H1 (cell line): ENCODE results near the gene ATP9B. TPM values are rescaled to one million over a fixed set of nuclear protein-coding genes. Genes with fewer than 3 reads are reported as not detected.

Source experiments
- CTCF ChIA-PET: fragments of 300-600 bp; sonication (Branson Sonifier 250); formaldehyde crosslinking; loops from one replicate; lab custom pipeline; 2021; ENCODE audit not compliant: partially characterized antibody; lab: Charles Lee
- POLR2A ChIA-PET: fragments of 300-600 bp; sonication (Branson Sonifier 250); formaldehyde crosslinking; loops from one replicate; lab custom pipeline; 2021; ENCODE audit warnings: inconsistent platforms; ENCODE audit not compliant: partially characterized antibody; lab: Charles Lee
- DNase-seq, 2 experiments: peaks; one replicate each; pipeline versions ENCODE4 v3.0.0 to v3.0.0-alpha.2; 2010 to 2022; ENCODE audit warnings: low spot score in 2 of 2, low read depth in 1 of 2, mixed read lengths in 1 of 2
- FAIRE-seq: peaks from 2 replicates; lab custom pipeline; 2011; peaks lifted over from hg19 to GRCh38; lab: Jason Lieb, UNC
- H2AFZ ChIP-seq: 2 replicates; pipeline ENCODE4 v1.8.1; 2012; ENCODE audit warnings: low read length, inconsistent platforms
- H2AK5ac ChIP-seq: 2 replicates; pipeline ENCODE4 v1.6.1; 2013; ENCODE audit warnings: low read depth, low read length
- H2BK120ac ChIP-seq: replicated peaks from 2 replicates; pipeline ENCODE3; 2013; ENCODE audit warnings: low read depth, low read length, inconsistent platforms
- H2BK12ac ChIP-seq: 2 replicates; pipeline ENCODE4 v1.6.1; 2013; ENCODE audit warnings: low read depth, low read length
- H2BK15ac ChIP-seq: 2 replicates; pipeline ENCODE4 v1.6.1; 2013; ENCODE audit warnings: low read length
- H2BK20ac ChIP-seq: 2 replicates; pipeline ENCODE4 v1.6.1; 2013; ENCODE audit warnings: low read length
- H2BK5ac ChIP-seq: 2 replicates; pipeline ENCODE4 v1.6.1; 2013; ENCODE audit warnings: low read depth, low read length
- H3K14ac ChIP-seq: 2 replicates; pipeline ENCODE4 v1.6.1; 2013; ENCODE audit warnings: inconsistent platforms; ENCODE audit not compliant: insufficient read length
- H3K18ac ChIP-seq: 2 replicates; pipeline ENCODE4 v1.6.1; 2013; ENCODE audit warnings: low read length; ENCODE audit errors: extremely low read depth
- H3K23ac ChIP-seq: 2 replicates; pipeline ENCODE4 v1.6.1; 2013; ENCODE audit warnings: inconsistent platforms; ENCODE audit not compliant: insufficient read length
- H3K23me2 ChIP-seq: 2 replicates; pipeline ENCODE4 v1.6.1; 2013; ENCODE audit warnings: low read depth, low read length
- H3K27ac ChIP-seq: 2 replicates; pipeline ENCODE4 v1.6.1; 2011; ENCODE audit warnings: low read depth, low read length, inconsistent platforms
- H3K27me3 ChIP-seq, 4 experiments: replicated peaks in 1 of 4; 1 replicate in 1 of 4; 2 replicates in 3 of 4; pipeline versions ENCODE4 v1.6.1 to v1.8.1; 2011 to 2013; ENCODE audit warnings: low read length in 3 of 4, mild to moderate bottlenecking in 3 of 4, inconsistent platforms in 2 of 4, mixed read lengths in 2 of 4, moderate library complexity in 1 of 4; ENCODE audit not compliant: control insufficient read depth in 3 of 4, insufficient read depth in 3 of 4; ENCODE audit errors: extremely low read depth in 1 of 4
- H3K36me3 ChIP-seq, 4 experiments: 2 replicates each; pipeline versions ENCODE4 v1.6.1 to v1.8.1; 2011 to 2013; ENCODE audit warnings: mild to moderate bottlenecking in 4 of 4, low read length in 3 of 4, moderate library complexity in 2 of 4, control low read depth in 1 of 4, inconsistent platforms in 1 of 4; ENCODE audit not compliant: insufficient read depth in 4 of 4, control insufficient read depth in 2 of 4
- H3K4ac ChIP-seq: replicated peaks from 2 replicates; pipeline ENCODE3; 2013; ENCODE audit warnings: low read length, low read depth, mixed read lengths, inconsistent platforms; ENCODE audit not compliant: insufficient read length
- H3K4me1 ChIP-seq, 4 experiments: replicated peaks in 1 of 4; 1 replicate in 1 of 4; 2 replicates in 3 of 4; pipeline versions ENCODE4 v1.6.1 to v1.8.1; 2011 to 2013; ENCODE audit warnings: low read length in 3 of 4, inconsistent platforms in 2 of 4, mixed read lengths in 1 of 4; ENCODE audit not compliant: insufficient read depth in 4 of 4, control insufficient read depth in 3 of 4
- H3K4me2 ChIP-seq, 2 experiments: 2 replicates each; pipeline versions ENCODE4 v1.6.1 to v1.8.1; 2011 to 2013; ENCODE audit warnings: low read depth in 2 of 2, low read length in 2 of 2, control low read depth in 1 of 2, inconsistent platforms in 1 of 2, mild to moderate bottlenecking in 1 of 2; ENCODE audit not compliant: insufficient read depth in 1 of 2
- H3K4me3 ChIP-seq, 4 experiments: fragments of 200-600, 300-600 bp in 1 of 4; sonication (generic), shearing (Covaris generic), sonication (Bioruptor Twin) in 1 of 4; 2 replicates each; pipeline versions ENCODE4 v1.5.1 to v1.8.1; 2011 to 2016; ENCODE audit warnings: low read length in 4 of 4, low read depth in 3 of 4, control low read depth in 2 of 4, inconsistent platforms in 2 of 4, mild to moderate bottlenecking in 2 of 4, mixed read lengths in 1 of 4, moderate library complexity in 1 of 4; ENCODE audit not compliant: insufficient read depth in 2 of 4; ENCODE audit errors: extremely low read depth in 1 of 4
- H3K56ac ChIP-seq: replicated peaks from 2 replicates; pipeline ENCODE3; 2013; ENCODE audit warnings: low read depth, mild to moderate bottlenecking, mixed read lengths, low read length, inconsistent platforms; ENCODE audit not compliant: insufficient read length
- H3K79me1 ChIP-seq: 2 replicates; pipeline ENCODE4 v1.6.1; 2013; ENCODE audit warnings: low read depth, low read length, control low read depth
- H3K79me2 ChIP-seq, 2 experiments: 2 replicates each; pipeline versions ENCODE4 v1.6.1 to v1.8.1; 2012 to 2013; ENCODE audit warnings: low read length in 2 of 2, mild to moderate bottlenecking in 2 of 2, inconsistent platforms in 1 of 2; ENCODE audit not compliant: insufficient read depth in 2 of 2, control insufficient read depth in 1 of 2
- H3K9ac ChIP-seq, 4 experiments: replicated peaks in 1 of 4; 1 replicate in 1 of 4; 2 replicates in 3 of 4; pipeline versions ENCODE4 v1.6.1 to v1.8.1; 2011 to 2013; ENCODE audit warnings: low read depth in 3 of 4, low read length in 3 of 4, control low read depth in 2 of 4, mild to moderate bottlenecking in 2 of 4, moderate library complexity in 2 of 4, inconsistent platforms in 1 of 4; ENCODE audit errors: extremely low read depth in 1 of 4
- H3K9me3 ChIP-seq, 2 experiments: 2 replicates each; pipeline versions ENCODE4 v1.6.1 to v1.8.1; 2012 to 2013; ENCODE audit warnings: mild to moderate bottlenecking in 2 of 2, moderate library complexity in 2 of 2, control low read depth in 1 of 2, inconsistent platforms in 1 of 2, low read depth in 1 of 2, low read length in 1 of 2, mixed read lengths in 1 of 2; ENCODE audit not compliant: insufficient read depth in 2 of 2
- H4K20me1 ChIP-seq, 2 experiments: replicated peaks in 1 of 2; 2 replicates each; pipeline versions ENCODE3 to v1.8.1; 2011 to 2013; ENCODE audit warnings: inconsistent platforms in 2 of 2, low read length in 2 of 2, mild to moderate bottlenecking in 1 of 2; ENCODE audit not compliant: insufficient read depth in 2 of 2, control insufficient read depth in 1 of 2
- H4K5ac ChIP-seq: 2 replicates; pipeline ENCODE4 v1.6.1; 2013; ENCODE audit warnings: low read length, low read depth, mixed read lengths, inconsistent platforms; ENCODE audit not compliant: insufficient read length
- H4K8ac ChIP-seq: 2 replicates; pipeline ENCODE4 v1.8.0; 2013; ENCODE audit warnings: mild to moderate bottlenecking, moderate library complexity, low read length, inconsistent platforms; ENCODE audit not compliant: insufficient read depth; ENCODE audit errors: extremely low read depth
- H4K91ac ChIP-seq: replicated peaks from 2 replicates; pipeline ENCODE3; 2013; ENCODE audit warnings: low read length, mixed read lengths, inconsistent platforms; ENCODE audit not compliant: insufficient read length
- EGR1 ChIP-seq: IDR thresholded peaks from 2 replicates; pipeline ENCODE4 v1.6.1; 2011; ENCODE audit warnings: low read depth, low read length, borderline replicate concordance
- FOSL1 ChIP-seq: IDR thresholded peaks from 2 replicates; pipeline ENCODE4 v1.6.1; 2011; ENCODE audit warnings: mild to moderate bottlenecking, low read depth, low read length, moderate library complexity; ENCODE audit not compliant: insufficient read depth
- HDAC2 ChIP-seq, 2 experiments: fragments of 300-600 bp in 1 of 2; sonication (generic) in 1 of 2; IDR thresholded peaks; 2 replicates each; pipeline ENCODE4 v1.6.1; 2011 to 2012; ENCODE audit warnings: low read depth in 2 of 2, low read length in 2 of 2, mild to moderate bottlenecking in 2 of 2, moderate library complexity in 2 of 2, borderline replicate concordance in 1 of 2, inconsistent platforms in 1 of 2
- KDM1A ChIP-seq: fragments of 200-600, 300-600 bp; sonication (generic); IDR thresholded peaks from 2 replicates; pipeline ENCODE4 v1.7.1; 2016; ENCODE audit warnings: mild to moderate bottlenecking, low read length, borderline replicate concordance
- POLR2A ChIP-seq, 2 experiments: IDR thresholded peaks; 1 replicate in 1 of 2; 2 replicates in 1 of 2; pipeline ENCODE4 v1.6.1; 2011; ENCODE audit warnings: low read depth in 2 of 2, low read length in 2 of 2, mild to moderate bottlenecking in 2 of 2; ENCODE audit errors: control extremely low read depth in 1 of 2
- POLR2AphosphoS5 ChIP-seq: IDR thresholded peaks from 2 replicates; pipeline ENCODE4 v1.6.1; 2011; ENCODE audit warnings: low read depth, low read length
- RAD21 ChIP-seq, 2 experiments: IDR thresholded peaks in 1 of 2; conservative IDR thresholded peaks in 1 of 2; 2 replicates each; pipeline ENCODE4 v1.6.1; 2011; ENCODE audit warnings: low read depth in 2 of 2, low read length in 2 of 2, improper control_type of control experiment in 1 of 2, inconsistent platforms in 1 of 2, mild to moderate bottlenecking in 1 of 2, moderate library complexity in 1 of 2
- SP2 ChIP-seq: IDR thresholded peaks from 2 replicates; pipeline ENCODE4 v1.6.1; 2012; ENCODE audit warnings: mild to moderate bottlenecking, low read length, inconsistent platforms
- ZNF274 ChIP-seq: IDR thresholded peaks from 2 replicates; pipeline ENCODE4 v1.7.0; 2012; ENCODE audit warnings: low read length, borderline replicate concordance; ENCODE audit errors: extremely low read depth
- WGBS, 2 experiments: shearing (Covaris generic) in 1 of 2; methylation state at CpG; one replicate each; pipeline versions ENCODE4 v1.1.6 to v1.1.7; 2013 to 2015; ENCODE audit warnings: low lambda C conversion rate in 2 of 2, mixed read lengths in 2 of 2, inconsistent platforms in 1 of 2, low coverage in 1 of 2, missing lambda C conversion rate in 1 of 2; ENCODE audit not compliant: insufficient replicate concordance in 2 of 2, insufficient coverage in 1 of 2, insufficient read length in 1 of 2; ENCODE audit errors: extremely low coverage in 1 of 2, missing lambda C conversion rate in 1 of 2; 5-methylcytosine and 5-hydroxymethylcytosine counted together
- polyA plus RNA-seq, 7 experiments: library from polyadenylated mRNA; depleted of rRNA in 3 of 7; stranded (reverse) in 5 of 7; unstranded in 2 of 7; fragments of >200 nt in 5 of 7; fragments of 200-250 nt in 2 of 7; gene quantifications; 1 replicate in 5 of 7; 2 replicates in 1 of 7; 4 replicates in 1 of 7; pipeline versions ENCODE4 v1.2.1 to v1.2.3, GENCODE V29; 2011 to 2013; ENCODE audit warnings: missing spikeins in 2 of 7, mixed read lengths in 2 of 7
- total RNA-seq: library from RNA; stranded (reverse); fragmentation: NEBNext Ultra II Directional; extraction: Animal tissue kit (Norgen Biotek cat#: 25700); gene quantifications from 2 replicates; pipeline ENCODE4 v1.2.1, GENCODE V29; 2021

The ATP9B gene
- total and polyA plus RNA-seq, 2 of the 8 experiments (the other 6 are each of a cell fraction or from before 2014, with no cell fraction given), result 15.1 to 21.7 TPM

DNA sequence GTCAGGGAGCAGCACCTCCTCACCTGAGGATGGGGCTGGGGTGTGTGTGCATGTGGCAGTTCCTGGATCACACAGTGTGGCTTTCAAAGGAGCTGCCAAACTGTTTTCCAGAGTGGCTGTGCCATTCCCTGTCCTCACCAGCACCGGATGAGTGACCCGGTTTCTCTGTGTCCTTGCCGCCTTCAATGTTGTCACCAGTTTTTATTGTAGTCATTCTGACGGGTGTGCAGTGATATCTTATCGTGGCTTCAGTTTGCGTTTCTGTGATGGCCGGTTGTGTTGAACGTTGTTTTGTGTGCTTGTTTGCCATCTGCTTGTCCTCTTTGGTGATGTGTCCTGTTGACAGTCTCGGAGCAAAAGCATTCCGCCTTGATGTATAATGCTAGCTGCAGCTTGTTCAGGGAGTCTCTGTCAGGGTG, 108.9 kb downstream of the ATP9B start:
- peaks cover 4% of the 10 kb centered on the region; the same call in 1 of the 2 replicates for H3K79me1 ChIP-seq
- H2BK20ac ChIP-seq, result no peak overlapping the region
- H2BK5ac ChIP-seq, result no peak overlapping the region
- H3K4ac ChIP-seq, result no peak overlapping the region
- H2BK15ac ChIP-seq, result no peak overlapping the region
- H3K23ac ChIP-seq, result no peak overlapping the region
- H2AK5ac ChIP-seq, result no peak overlapping the region
- H2AFZ ChIP-seq, result no peak overlapping the region
- H3K27me3 ChIP-seq, result no peaks in the 10 kb centered on the region; a peak in 2 of 7 replicates
- no peaks in the 10 kb centered on the region for H3K9me3 ChIP-seq
- no peak overlapping the region for H2BK12ac ChIP-seq
- no peak overlapping the region for H3K4me2 ChIP-seq
- 89% methylated on average over 10 of the region's 10 CpGs; no CpG with 5 or more reads in 1 of the 2 experiments for WGBS, 2 experiments
- no peak for TF ChIP-seq KDM1A
- TF ChIP-seq FOSL1, result no peak
- TF ChIP-seq POLR2A (IDR thresholded peaks at IDR 0.05; ENCODE audit: control extremely low read depth in 1 of 2, low read depth in 2 of 2, low read length in 2 of 2), result no peak
- TF ChIP-seq HDAC2 (IDR thresholded peaks at IDR 0.05; ENCODE audit: borderline replicate concordance in 1 of 2, low read depth in 2 of 2, low read length in 2 of 2), result no peak
- no peak for TF ChIP-seq ZNF274
- no peak for TF ChIP-seq EGR1
- no peak for TF ChIP-seq RAD21 (IDR thresholded peaks at IDR 0.05 in 1 of 2, conservative IDR thresholded peaks at IDR 0.05 in 1 of 2; ENCODE audit: low read depth in 2 of 2, low read length in 2 of 2)
- no peak for TF ChIP-seq SP2
- no peak for TF ChIP-seq POLR2AphosphoS5
- no peak overlapping the region for H4K5ac ChIP-seq
- ChIA-PET POLR2A (interaction anchor here (1.1 kb wide), 1 partner anchor 8 kb away, joined by 3 read pairs; no protein-coding TSS in a partner anchor), CTCF (no interaction called here)
- H3K18ac ChIP-seq, result no peak overlapping the region
- FAIRE-seq (no peak), DNase-seq (no peak)
- peaks cover 0 to 8% (median 4%) of the 10 kb centered on the region in 4 experiments; a peak in 4 of 7 replicates for H3K4me1 ChIP-seq
- no peaks in the 10 kb centered on the region for H3K36me3 ChIP-seq
- no peaks in the 10 kb centered on the region for H3K23me2 ChIP-seq
- H3K9ac ChIP-seq, result no peak overlapping the region
- H3K14ac ChIP-seq, result no peak overlapping the region
- H4K8ac ChIP-seq, result no peak overlapping the region
- H3K56ac ChIP-seq, result no peak overlapping the region
- H3K79me2 ChIP-seq, result no peaks in the 10 kb centered on the region; a peak in 1 of 4 replicates
- no peak overlapping the region for H3K27ac ChIP-seq
- H2BK120ac ChIP-seq, result no peak overlapping the region
- no peak overlapping the region for H4K91ac ChIP-seq
- no peak overlapping the region for H3K4me3 ChIP-seq
- H4K20me1 ChIP-seq, result peaks cover 2 to 4% of the 10 kb centered on the region in 2 experiments
